Activated T-cell treated with anti-CD3 and anti-CD28 coated beads for 48 hours (primary cell): ENCODE measurements around the gene VGLL4.
"Not testable (repeated sequence)": the region's sequence is repeated elsewhere in the genome, so short reads cannot be mapped to it uniquely, and the experiment has no call there.

Experiments
- DNase-seq: peaks from one replicate; pipeline ENCODE4 v3.0.0-alpha.2; 2020; ENCODE audit warnings: low read depth

The VGLL4 gene

DNA sequence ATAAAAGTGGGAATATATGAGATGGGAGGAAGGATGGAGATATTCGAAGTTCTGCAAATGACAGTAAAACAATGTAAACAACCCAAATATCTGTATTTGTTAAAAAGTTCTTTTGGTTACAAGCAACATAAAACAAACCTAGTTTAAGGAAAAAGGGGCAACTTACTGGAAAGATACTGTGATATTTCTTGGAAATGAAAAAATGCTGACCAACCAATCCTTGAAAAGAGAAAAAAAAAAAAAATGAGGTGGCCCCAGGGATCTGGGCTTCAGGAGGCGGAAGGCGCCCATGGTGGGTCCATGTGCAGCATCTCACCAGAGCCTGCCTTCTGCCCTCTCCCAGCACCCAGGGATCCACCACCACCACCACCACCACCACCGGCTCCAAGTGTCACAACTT lies 59.1 kb downstream of the VGLL4 start:
- DNase-seq, result no peak

DNA sequence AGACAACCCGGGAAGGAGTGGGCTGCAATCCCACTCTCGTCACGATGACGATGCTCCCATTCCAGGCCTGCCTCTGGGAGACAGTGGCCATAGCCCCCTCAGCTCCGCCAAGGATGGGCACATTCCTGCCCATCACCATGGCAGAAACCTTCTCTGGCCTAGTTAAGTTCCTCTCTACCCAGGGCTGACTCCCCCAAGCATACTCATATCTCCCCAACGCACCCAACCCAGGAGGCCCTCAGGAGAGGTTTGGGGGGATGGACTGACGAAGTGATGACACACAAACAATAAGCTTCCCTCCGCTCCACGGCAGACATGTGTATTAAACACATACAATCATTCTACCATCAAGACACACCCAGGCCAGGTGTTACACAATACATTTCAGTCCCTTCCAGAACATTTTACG lies 60.1 kb downstream of the VGLL4 start:
- no peak for DNase-seq

DNA sequence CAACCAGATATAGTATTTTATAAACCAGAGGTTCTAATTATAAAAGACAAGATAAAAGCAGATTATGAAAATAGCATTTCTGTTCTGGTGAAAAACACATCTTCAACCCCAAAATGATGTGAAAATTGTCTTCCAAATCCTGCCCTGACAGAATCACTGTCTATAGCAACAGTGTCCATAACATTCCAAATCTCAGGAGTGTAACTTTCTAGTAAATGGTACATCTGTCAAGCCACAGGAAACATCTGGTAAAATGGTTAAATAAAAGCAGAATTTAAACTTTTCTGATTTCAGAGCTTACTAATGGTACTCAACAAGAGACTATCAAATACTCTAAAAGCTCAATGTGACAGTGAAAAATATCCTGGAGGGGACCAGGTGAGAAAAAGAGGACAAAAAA lies 60.5 kb downstream of the VGLL4 start:
- no peak for DNase-seq

DNA sequence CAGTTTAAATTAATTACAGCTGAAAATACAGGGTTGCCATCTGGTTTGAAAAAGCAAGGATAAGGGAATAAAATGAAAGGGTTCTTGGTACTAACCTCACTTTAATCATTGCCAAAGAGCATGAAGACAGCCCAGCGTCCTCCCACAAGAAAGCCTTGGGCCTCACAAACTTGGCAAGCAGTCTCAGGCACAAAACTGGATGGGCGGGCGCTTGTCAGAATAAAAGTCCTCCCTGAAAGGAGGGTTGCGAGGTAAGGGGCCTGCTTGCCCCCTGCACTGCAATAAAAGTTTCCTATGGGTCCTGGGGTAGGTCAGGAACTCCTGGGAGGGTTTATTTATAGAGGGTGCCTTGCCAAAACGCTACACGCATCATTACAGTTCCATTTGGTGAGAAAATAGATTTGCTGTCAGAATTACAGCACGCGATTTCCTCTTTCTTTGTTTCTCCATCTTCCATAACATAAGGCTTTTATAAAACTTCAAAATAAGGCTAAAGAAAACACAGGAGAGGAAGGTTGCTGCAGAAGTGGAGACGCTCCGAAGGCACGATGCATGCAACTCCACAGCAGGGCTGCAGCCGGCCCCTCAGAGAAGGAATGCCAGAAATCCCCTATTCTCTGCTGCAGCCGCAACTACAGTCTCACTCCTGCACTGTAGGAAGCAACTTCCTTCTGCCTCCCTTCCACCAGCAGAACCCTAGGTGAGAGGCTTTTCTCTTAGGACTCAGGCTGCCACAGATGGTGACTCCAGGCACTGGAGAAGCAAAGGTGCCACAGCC lies 61.3 kb downstream of the VGLL4 start:
- DNase-seq, result no peak

DNA sequence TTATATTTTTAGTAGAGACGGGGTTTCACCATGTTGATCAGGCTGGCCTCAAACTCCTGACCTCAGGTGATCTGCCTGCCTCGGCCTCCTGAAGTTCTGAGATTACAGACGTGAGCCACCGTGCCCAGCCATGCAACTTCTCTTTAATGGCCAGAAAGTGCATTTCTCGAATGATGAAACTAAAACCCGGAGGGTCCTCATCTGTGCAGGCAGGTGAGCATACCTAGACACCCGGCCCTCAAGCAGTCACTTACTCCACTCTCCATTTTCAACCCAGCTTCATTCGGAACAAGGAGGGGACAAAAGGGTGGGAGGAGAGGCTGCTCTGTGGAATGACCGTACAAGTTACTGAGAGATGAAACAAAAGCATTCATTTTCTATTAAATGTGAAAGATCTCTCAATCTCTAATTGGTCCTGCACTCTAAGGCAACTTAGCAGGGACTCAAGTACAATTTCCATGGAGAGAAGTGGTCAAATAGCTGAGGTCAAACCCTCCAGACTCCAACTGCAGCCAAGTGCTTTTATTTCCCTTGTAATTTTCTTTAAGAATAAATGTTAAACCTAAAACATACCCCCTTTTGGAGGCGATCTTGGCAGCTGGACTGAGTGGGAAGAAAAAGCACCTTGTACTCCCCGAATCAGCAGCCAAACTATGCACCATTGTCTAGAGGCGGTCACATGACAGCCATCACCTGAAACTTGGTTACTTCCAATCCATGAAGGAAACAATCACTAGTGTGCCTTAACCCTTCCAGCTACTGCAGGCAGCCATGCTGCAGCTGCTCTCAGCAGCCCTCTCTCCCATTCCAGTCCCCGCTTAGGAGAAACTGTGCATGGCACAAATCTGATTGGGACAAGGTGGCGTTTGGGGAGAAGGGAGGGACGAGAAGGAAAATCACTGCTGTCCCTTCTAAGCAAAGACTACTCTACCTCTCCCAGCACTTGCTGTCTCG lies 62.2 kb downstream of the VGLL4 start:
- DNase-seq, result no peak

DNA sequence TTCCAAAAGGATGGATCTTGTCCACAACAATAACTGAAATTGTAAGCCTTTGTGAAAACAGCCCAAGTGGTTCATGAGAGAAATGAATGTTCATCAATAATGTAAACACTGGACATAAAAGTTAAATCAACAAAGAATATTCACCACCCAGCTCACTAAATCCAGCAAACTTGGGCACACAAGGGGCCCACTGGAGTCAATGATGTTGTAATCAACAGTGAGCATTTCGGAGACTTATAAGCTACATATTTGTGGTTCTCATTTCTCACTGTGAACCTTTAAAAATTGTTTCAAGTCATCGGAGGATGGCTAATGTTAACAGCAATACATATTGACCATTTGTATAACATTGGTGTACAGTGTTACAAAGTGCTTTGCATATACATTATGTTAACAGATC lies 63.1 kb downstream of the VGLL4 start:
- no peak for DNase-seq

DNA sequence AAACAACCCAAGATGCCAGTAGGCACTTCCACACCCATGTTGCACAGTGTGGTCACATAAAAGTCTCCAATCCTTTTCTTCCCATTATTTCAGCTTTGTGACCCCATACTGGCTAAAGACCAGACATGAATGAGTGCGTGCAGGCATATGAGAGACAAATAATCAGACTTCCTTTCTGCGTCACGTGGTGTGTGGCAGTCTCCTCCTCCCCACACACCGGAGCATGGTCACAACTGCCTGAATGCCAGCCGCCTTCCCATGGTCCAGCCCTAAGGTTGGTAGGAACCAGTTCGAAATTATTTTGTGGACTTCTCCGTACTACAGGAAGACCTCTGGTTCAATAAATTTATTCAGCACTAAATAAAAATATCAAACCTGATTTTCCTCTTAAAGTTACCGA lies 65.5 kb downstream of the VGLL4 start:
- no peak for DNase-seq

DNA sequence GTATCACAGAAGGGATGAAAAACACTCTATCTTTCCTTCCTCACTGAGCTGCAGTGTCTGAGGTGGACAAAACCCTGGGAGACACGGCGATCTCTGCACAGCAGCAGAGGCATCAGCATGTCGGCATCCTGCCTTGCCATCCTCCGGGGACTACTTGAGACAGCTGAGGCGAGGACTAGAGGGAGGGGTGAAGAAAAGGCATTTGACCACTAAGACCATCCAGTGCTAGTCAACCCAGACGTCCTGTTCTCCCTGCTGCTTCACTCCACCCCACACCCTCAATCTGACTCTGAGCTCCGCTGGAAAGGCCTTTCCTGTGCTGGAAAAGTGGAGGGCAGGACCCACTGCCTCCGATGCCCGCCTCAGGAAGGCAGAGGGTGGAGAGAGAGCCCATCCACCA lies 67.3 kb downstream of the VGLL4 start:
- DNase-seq, result no peak

DNA sequence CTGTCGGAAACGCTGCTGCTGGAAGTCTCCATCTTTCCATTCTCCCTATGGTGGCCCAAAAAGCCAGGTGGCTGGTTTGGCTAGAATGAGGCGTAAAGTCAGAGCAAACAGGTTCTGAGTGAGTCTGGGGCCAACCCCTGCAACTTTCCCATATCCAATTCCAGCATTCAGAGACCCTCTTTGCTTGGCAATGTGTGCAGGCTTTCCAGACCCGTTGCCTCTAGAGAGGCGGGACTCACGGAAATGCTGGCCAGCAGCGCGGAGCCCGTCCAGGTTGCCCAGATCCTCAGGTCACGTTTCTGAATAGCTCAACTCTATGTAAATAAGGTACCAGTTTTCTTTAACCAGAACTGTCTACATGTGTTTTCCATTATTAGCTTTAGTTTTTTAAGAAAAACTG lies 68.0 kb downstream of the VGLL4 start:
- DNase-seq, result no peak

DNA sequence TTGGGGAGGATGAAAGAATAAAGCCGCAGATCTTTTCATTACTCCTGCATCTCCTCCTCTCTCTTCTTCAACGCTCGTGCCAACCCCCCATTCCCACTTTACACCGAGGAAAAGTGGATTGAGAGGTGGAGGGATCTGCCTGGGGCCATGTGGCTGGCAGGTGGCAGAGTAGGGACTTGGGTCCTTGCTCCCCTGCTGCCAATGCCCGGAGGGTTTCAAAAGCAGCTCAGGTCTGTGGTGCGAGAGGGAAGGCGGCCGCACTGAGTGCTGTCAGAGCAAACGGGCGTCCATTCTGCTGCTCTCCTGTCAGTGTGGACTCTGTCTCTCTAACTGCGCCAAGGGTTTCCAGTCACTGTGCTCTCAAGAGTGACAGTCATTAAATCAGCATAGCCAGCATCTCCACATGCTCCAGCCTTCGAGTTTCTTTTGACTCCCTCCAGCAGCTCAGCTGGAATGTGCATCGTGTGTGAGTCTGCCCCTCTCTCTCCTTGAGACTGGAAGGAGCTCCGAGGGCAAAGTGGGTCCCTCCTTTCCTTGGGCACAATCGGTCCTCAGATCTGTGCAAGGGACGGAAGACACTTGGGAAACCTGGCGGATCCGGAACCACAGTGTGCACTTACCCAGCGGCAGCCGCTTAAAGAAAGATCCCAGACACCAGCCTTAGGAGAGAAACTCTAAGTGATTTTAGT lies 68.6 kb downstream of the VGLL4 start:
- no peak for DNase-seq

DNA sequence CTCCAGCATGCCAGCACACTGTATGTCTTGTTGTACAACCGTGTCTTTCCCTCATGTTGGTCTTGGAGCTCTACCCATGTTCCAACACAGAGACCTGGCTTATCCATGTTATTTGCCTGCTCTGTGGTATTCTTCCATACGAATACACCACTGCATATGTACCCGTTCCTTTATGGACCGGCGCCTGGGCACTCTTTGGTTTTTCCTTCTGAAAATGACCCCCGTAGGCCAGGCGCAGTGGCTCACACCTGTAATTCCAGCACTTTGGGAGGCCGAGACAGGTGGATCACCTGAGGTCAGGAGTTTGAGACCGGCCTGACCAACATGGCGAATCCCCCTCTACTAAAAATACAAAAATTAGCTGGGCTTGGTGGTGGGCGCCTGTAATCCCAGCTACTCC lies 71.1 kb downstream of the VGLL4 start:
- DNase-seq, result not testable (repeated sequence)

DNA sequence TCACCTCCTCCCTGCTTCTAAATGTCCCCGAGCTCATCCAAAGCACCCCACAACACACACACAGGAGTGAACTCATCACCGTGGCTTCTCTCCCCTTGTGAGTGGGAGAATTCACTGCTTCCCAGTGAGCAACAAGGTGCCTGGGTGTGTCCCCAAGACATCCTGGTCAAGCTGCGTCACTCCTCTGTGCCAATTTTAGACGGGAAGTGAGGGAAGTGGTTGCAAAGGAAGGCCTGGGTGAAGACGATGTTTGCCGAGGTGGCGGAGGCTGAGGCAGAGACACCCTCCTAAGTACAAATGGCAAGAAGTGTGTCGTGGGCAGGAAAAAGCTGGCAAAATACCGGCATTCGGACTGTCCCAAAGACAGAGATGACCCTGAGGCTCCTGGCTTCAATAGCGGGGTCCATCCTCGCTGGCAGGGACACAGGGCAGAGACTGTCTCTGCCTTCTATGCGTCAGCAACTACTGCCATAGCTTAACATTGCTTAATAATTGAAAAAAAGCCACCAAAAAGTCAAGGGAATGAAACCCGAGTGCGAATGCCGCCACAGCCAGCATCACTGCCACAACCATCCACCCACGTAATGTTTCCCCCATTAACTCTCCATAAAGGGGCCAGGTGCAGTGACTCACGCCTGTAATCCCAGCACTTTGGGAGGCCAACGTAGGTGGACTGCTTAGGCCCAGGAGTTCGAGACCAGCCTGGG lies 72.8 kb downstream of the VGLL4 start:
- DNase-seq, result no peak

DNA sequence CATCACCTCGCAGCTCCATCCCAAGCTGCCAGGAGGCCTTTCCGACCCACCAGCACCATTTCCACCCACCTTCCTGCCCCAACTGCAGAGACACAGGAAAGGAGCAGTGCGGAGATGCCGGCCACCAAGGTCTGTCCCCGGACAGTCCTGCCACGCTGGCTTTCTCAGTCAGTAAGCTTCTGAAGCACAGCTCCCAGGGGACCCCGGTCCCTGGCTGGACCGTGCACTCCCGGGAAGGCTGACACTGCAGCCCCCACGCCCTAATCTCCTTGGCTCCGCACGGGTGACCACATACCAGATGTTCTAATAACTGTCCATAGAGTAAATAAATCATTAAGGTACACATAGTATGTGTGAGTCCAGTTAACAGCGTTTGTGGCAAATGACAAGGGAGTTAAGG lies 73.5 kb downstream of the VGLL4 start:
- DNase-seq, result no peak

DNA sequence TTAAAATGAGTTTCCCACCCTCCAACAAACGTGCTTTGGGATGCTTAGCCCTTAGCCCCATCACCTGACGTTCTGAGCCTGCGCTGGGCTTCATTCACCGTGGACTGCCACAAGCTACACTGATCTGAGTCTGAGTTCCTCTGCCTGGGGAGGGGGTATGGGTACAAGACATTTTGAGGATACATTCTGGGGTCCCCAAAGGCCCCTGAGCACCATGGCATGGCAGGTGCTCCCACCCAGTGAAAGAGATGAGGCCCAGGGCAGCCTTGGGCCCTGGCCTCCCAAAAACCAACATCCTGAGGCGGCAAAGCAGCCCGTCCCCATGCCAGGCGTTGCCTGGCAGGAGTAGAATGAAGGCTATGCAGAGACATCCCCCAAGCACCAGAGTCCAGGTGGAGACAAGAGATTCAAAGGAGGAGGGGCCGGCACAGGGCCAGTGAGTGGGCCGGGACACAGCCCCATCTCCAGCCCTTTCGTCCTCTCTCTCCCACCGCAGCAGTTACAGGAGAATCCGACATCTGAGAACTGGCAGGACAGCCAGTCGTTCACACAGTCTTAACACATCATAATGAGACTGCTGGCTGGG lies 74.5 kb downstream of the VGLL4 start:
- no peak for DNase-seq

DNA sequence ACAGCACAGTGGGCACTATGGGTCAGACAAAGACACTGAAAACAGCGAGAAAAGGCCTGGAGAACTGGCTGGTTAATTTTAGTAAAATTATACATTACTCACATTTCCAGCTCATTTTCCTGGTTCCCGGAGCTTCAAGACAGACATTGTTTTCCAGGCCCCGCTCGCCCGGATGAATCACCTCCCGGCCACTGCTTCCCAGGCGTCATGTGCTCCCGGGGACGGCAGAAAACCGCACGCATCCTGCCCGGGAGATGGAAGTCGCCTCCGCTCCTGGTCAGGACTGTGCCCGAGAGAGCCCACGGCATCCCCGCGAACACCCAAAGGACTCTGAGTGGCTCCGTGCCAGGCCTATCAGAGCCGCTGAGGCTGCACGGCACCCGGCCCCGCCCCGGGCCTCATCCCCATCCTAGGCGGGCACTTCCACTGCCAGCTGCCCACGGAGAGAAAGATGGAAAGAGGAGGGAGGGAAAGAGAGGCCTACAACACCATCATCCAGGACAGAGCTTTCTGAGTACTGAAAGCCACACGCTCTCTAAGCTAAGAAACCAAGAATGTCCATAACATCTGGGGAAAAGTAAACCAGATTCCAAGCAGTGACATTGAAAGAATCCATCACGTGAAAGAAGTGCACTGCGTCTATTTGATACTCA lies 75.1 kb downstream of the VGLL4 start:
- no peak for DNase-seq

DNA sequence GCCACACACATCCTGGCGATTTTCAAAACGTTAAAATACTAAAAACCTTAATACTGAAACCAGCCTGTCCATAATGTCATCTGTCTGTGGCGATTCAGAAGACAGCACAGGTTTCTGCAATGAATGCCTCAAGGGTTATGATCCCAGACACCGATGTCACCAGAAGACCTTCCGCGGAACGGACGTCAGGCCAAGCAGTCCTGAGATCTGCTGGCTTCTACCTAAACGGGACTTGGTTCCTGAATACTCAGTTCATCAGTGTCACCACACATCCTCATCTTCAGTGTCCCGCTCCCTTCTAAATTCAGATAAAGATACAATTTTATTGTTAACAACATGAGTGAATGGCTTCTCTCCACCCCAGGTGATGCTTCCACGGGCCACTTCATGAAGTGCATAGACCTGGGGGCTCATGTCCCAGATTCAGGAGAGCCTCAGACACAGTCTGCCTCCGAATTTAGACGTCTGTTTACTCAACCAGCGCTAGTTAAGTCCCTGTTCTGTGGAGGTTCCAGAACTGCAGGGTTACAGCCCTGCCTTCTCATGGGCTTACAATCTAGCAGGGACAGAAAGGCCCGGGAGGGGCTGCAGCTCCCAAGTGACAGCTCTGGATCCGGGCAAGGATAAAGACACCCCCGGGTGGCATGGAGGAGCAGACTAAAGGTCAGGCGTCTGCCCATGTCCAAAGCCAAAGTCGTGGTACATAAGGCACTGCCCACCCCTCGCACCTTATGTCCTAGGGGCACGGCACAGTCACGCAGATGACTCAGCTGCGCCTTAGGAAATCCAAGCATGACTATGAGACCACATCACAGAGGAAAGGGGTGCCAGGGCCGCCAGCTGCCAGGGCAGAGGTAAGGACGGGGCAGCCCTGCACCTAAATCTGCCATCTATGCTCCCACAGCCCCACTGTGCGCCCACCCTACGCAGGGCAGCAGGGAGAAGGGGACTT lies 75.9 kb downstream of the VGLL4 start:
- DNase-seq, result no peak

DNA sequence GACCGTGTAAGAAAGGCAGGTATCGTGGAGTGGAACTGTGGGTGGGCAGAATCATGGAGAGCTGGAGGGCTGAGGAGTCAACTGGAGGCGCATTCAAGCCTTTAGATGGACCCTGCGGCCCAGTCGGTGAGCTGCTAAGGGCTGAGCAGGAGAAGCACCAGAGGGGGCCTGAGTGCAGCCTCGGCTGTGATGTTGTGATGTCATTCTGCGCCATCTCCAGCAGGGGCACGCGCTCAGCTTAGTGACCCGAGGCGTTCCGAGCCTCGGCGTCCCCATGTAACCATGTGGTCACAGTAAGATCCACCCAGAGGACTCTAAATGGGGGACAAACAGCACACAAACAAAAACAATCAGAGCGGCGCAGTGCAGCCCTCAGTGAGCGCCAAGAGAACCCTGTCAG lies 76.8 kb downstream of the VGLL4 start:
- DNase-seq, result no peak

DNA sequence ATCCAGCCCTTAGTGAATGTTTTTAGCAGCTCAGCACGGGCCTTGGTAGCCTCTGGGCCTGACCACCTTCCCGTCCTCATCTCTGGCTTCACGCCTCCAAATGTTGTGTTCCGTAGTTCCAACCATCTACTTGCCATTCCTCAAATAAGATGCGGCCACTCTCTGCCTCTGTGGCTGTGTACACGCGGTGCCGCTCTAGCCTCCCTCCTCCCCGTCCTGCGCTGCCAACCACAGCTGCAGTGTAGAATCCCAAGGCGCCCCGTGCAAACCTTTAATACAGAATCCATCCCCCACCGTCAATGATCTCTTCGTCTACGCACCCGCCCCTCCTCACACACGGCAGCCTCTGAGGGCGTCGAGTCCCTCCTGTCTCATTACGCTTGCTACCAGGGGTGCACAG lies 77.2 kb downstream of the VGLL4 start:
- no peak for DNase-seq

DNA sequence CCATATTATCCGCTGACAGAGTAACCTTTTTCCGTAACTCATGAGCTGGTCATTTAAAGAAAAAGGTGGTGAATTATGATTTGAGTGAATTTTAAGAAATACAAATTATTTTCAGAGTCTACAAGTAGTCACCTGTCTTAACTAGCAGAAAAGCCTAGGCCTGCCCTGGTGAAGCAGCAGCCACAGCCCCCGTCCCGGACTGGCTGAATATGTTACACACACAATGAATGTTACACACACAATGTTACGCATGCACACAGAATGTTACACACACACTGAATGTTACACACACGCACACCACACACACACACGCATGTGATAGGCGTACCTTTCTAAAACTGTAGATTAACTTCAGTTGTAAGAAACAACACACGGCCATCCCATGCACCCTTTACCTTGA lies 77.8 kb downstream of the VGLL4 start:
- DNase-seq, result no peak

DNA sequence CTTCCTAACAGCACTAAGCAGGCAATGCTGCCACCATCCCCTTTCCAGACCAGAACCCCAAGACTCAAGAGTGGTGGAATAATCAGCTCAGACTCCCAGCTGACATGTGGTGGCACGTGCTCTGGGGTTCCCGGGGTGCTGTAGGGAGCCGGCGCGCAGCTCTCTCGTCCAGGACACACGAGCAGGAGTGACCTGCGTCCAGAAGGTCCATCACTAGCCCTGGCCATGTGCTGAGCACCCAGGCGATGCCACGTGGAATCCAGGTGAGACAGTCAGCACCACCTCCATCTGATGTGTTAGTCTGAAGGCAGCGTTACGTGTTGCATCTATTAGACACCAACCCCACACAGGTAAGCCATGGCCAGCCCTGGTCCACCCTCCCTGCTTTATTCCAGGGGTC lies 78.2 kb downstream of the VGLL4 start:
- no peak for DNase-seq
